ENCODE results near the gene SMAP2.
"Not testable (repeated sequence)": the region's sequence is repeated elsewhere in the genome, so short reads cannot be mapped to it uniquely, and the experiment has no call there.

SMAP2 gene

GRCh38 chr1:40339420-40340323 is 33.9 kb upstream of the SMAP2 start:
- no peaks in the 10 kb centered on the region for H3K27me3 ChIP-seq (ENCODE audit: control insufficient read depth, insufficient read depth, low read length)
- no peak for TF ChIP-seq CTCF (IDR thresholded peaks at IDR 0.05)
- H3K9me3 ChIP-seq (ENCODE audit: control insufficient read depth, low read length) = no peaks in the 10 kb centered on the region
- H3K4me2 ChIP-seq (ENCODE audit: low read length) = no peak overlapping the region
- no peak overlapping the region for H3K9ac ChIP-seq
- H3K27ac ChIP-seq = no peak overlapping the region
- no peak overlapping the region for H2AFZ ChIP-seq
- no peaks in the 10 kb centered on the region for H3K36me3 ChIP-seq (ENCODE audit: control insufficient read depth, insufficient read depth, low read length)
- H3K4me1 ChIP-seq = no peaks in the 10 kb centered on the region
- no peaks in the 10 kb centered on the region for H3K79me2 ChIP-seq
- no peak overlapping the region for H3K4me3 ChIP-seq (ENCODE audit: low read depth, low read length)

GRCh38 chr1:40341491-40342380 is 31.8 kb upstream of the SMAP2 start:
- no peaks in the 10 kb centered on the region for H3K36me3 ChIP-seq (ENCODE audit: control insufficient read depth, insufficient read depth, low read length)
- no peak for TF ChIP-seq CTCF (IDR thresholded peaks at IDR 0.05)
- H3K27ac ChIP-seq = no peak overlapping the region
- no peaks in the 10 kb centered on the region for H3K9me3 ChIP-seq (ENCODE audit: control insufficient read depth, low read length)
- H3K79me2 ChIP-seq = no peaks in the 10 kb centered on the region
- no peak overlapping the region for H3K4me2 ChIP-seq (ENCODE audit: low read length)
- no peaks in the 10 kb centered on the region for H3K4me1 ChIP-seq
- no peak overlapping the region for H2AFZ ChIP-seq
- H3K27me3 ChIP-seq (ENCODE audit: control insufficient read depth, insufficient read depth, low read length) = no peaks in the 10 kb centered on the region
- no peak overlapping the region for H3K4me3 ChIP-seq (ENCODE audit: low read depth, low read length)
- no peak overlapping the region for H3K9ac ChIP-seq

GRCh38 chr1:40342381-40342717 is 31.2 kb upstream of the SMAP2 start:
- not testable (repeated sequence) for H3K9me3 ChIP-seq (ENCODE audit: control insufficient read depth, low read length); H3K27me3 ChIP-seq (ENCODE audit: control insufficient read depth, insufficient read depth, low read length); H3K9ac ChIP-seq; H3K79me2 ChIP-seq; H3K4me1 ChIP-seq; H2AFZ ChIP-seq; H3K27ac ChIP-seq; H3K4me3 ChIP-seq (ENCODE audit: low read depth, low read length); H3K4me2 ChIP-seq (ENCODE audit: low read length); H3K36me3 ChIP-seq (ENCODE audit: control insufficient read depth, insufficient read depth, low read length)

- H3K9ac ChIP-seq = no peak overlapping the region
- no peaks in the 10 kb centered on the region for H3K79me2 ChIP-seq
- no peaks in the 10 kb centered on the region for H3K27me3 ChIP-seq (ENCODE audit: control insufficient read depth, insufficient read depth, low read length)
- no peak for TF ChIP-seq CTCF (IDR thresholded peaks at IDR 0.05)
- no peak overlapping the region for H3K27ac ChIP-seq
- no peaks in the 10 kb centered on the region for H3K36me3 ChIP-seq (ENCODE audit: control insufficient read depth, insufficient read depth, low read length)
- no peaks in the 10 kb centered on the region for H3K9me3 ChIP-seq (ENCODE audit: control insufficient read depth, low read length)
- no peaks in the 10 kb centered on the region for H3K4me1 ChIP-seq
- H3K4me2 ChIP-seq (ENCODE audit: low read length) = no peak overlapping the region
- no peak overlapping the region for H3K4me3 ChIP-seq (ENCODE audit: low read depth, low read length)
- H2AFZ ChIP-seq = no peak overlapping the region
These were observed 28.9 kb upstream of the SMAP2 start for GRCh38 chr1:40344597-40344996.

GRCh38 chr1:40350391-40350790 is 23.1 kb upstream of the SMAP2 start:
- TF ChIP-seq CTCF (IDR thresholded peaks at IDR 0.05) = no peak
- Histone ChIP-seq H3K9ac (no peak overlapping the region), H3K36me3 (ENCODE audit: control insufficient read depth, insufficient read depth, low read length) (no peaks in the 10 kb centered on the region), H3K4me3 (ENCODE audit: low read depth, low read length) (no peak overlapping the region), H3K27ac (no peak overlapping the region), H3K27me3 (ENCODE audit: control insufficient read depth, insufficient read depth, low read length) (no peaks in the 10 kb centered on the region), H2AFZ (no peak overlapping the region), H3K4me1 (no peaks in the 10 kb centered on the region), H3K4me2 (ENCODE audit: low read length) (no peak overlapping the region), H3K79me2 (no peaks in the 10 kb centered on the region), H3K9me3 (ENCODE audit: control insufficient read depth, low read length) (no peaks in the 10 kb centered on the region)
